GM23338 (cell line): Measurements from ENCODE around the gene CARD6. TPM values are rescaled to one million over a fixed set of nuclear protein-coding genes. Genes with fewer than 3 reads are reported as not detected.
A peak's percentile ranks its signal among the peaks of the same experiment; 100 is the strongest.

Experiments
- ATAC-seq: fragments of 200-7000 bp; cut with Tn5 transposase; 3 replicates; pipeline ENCODE4 v1.9.1; 2020
- DNase-seq: peaks from one replicate; pipeline ENCODE4 v3.0.0-alpha.2; 2015; ENCODE audit warnings: low spot score
- H2AFZ ChIP-seq: fragments of 200-600 bp; sonication (generic); 2 replicates; pipeline ENCODE4 v1.8.0; 2016; ENCODE audit warnings: antibody characterized with exemption, mild to moderate bottlenecking, moderate library complexity
- H3F3A ChIP-seq: fragments of 200-600 bp; sonication (generic); replicated peaks from 2 replicates; pipeline ENCODE4 v1.8.0; 2017; ENCODE audit warnings: antibody characterized with exemption, mixed run types, low read depth
- H3K27ac ChIP-seq: fragments of 200-600 bp; sonication (generic); 2 replicates; pipeline ENCODE4 v1.6.1; 2016; ENCODE audit warnings: low read depth
- H3K27me3 ChIP-seq: fragments of 200-600 bp; sonication (generic); 2 replicates; pipeline ENCODE4 v1.8.0; 2016; ENCODE audit warnings: mild to moderate bottlenecking, mixed run types, moderate library complexity; ENCODE audit not compliant: insufficient read depth
- H3K36me3 ChIP-seq: fragments of 200-600 bp; sonication (generic); 2 replicates; pipeline ENCODE4 v1.8.0; 2016; ENCODE audit warnings: mild to moderate bottlenecking; ENCODE audit not compliant: insufficient read depth
- H3K4me1 ChIP-seq: fragments of 200-600 bp; sonication (generic); 2 replicates; pipeline ENCODE4 v1.8.0; 2016; ENCODE audit warnings: mild to moderate bottlenecking, moderate library complexity; ENCODE audit not compliant: insufficient read depth
- H3K4me2 ChIP-seq: fragments of 200-600 bp; sonication (generic); 2 replicates; pipeline ENCODE4 v1.7.1; 2017; ENCODE audit warnings: mixed run types
- H3K4me3 ChIP-seq: fragments of 200-600 bp; sonication (generic); 2 replicates; pipeline ENCODE4 v1.6.1; 2016; ENCODE audit warnings: mixed run types
- H3K79me2 ChIP-seq: fragments of 200-600 bp; sonication (generic); replicated peaks from 2 replicates; pipeline ENCODE4 v1.8.0; 2017; ENCODE audit warnings: mild to moderate bottlenecking; ENCODE audit not compliant: insufficient read depth
- H3K9me2 ChIP-seq: fragments of 200-600 bp; sonication (generic); 2 replicates; pipeline ENCODE4 v1.8.0; 2017; ENCODE audit not compliant: insufficient read depth
- H4K20me1 ChIP-seq: fragments of 200-600 bp; sonication (generic); replicated peaks from 2 replicates; pipeline ENCODE4 v1.8.0; 2017; ENCODE audit warnings: mild to moderate bottlenecking; ENCODE audit not compliant: insufficient read depth
- H3K27ac Mint-ChIP-seq: 2 replicates; pipeline ENCODE4 v1.8.0; 2020; ENCODE audit warnings: inconsistent platforms, mild to moderate bottlenecking, moderate library complexity, mixed read lengths
- H3K27me3 Mint-ChIP-seq: 3 replicates; pipeline ENCODE4 v1.8.0; 2022; ENCODE audit warnings: low read depth, mild to moderate bottlenecking, moderate library complexity, mixed read lengths, inconsistent platforms; ENCODE audit not compliant: insufficient read depth, poor library complexity
- H3K36me3 Mint-ChIP-seq: 3 replicates; pipeline ENCODE4 v1.8.0; 2021; ENCODE audit warnings: low read depth, mild to moderate bottlenecking, inconsistent platforms, moderate library complexity, mixed read lengths
- H3K4me1 Mint-ChIP-seq: 3 replicates; pipeline ENCODE4 v1.8.0; 2020; ENCODE audit warnings: mild to moderate bottlenecking, inconsistent platforms, mixed read lengths
- H3K4me3 Mint-ChIP-seq: 3 replicates; pipeline ENCODE4 v1.8.0; 2021; ENCODE audit warnings: moderate library complexity, mild to moderate bottlenecking, inconsistent platforms, mixed read lengths
- H3K9me3 Mint-ChIP-seq: 3 replicates; pipeline ENCODE4 v1.8.0; 2020; ENCODE audit warnings: moderate library complexity, mild to moderate bottlenecking, inconsistent platforms, mixed read lengths
- CREB1 ChIP-seq: fragments of 250-450 bp; sonication (Bioruptor Pico); IDR thresholded peaks from 2 replicates; pipeline ENCODE4 v1.5.0; 2020; ENCODE audit warnings: low read depth, mild to moderate bottlenecking, moderate library complexity
- EZH2 ChIP-seq: fragments of 200-600 bp; sonication (generic); IDR thresholded peaks from one replicate; pipeline ENCODE4 v1.8.0; 2017; ENCODE audit warnings: antibody characterized with exemption, mild to moderate bottlenecking, low read depth; ENCODE audit not compliant: unreplicated experiment
- EZH2phosphoT487 ChIP-seq: fragments of 200-600 bp; sonication (generic); IDR thresholded peaks from one replicate; pipeline ENCODE4 v1.8.1; 2018; ENCODE audit warnings: antibody characterized with exemption; ENCODE audit not compliant: unreplicated experiment
- JUNB ChIP-seq: IDR thresholded peaks from one replicate; pipeline ENCODE4 v1.6.1; 2016; ENCODE audit warnings: antibody characterized with exemption; ENCODE audit not compliant: unreplicated experiment
- NANOG ChIP-seq: IDR thresholded peaks from 2 replicates; pipeline ENCODE4 v1.6.1; 2016; ENCODE audit warnings: antibody characterized with exemption, borderline replicate concordance
- POLR2AphosphoS5 ChIP-seq: IDR thresholded peaks from 2 replicates; pipeline ENCODE4 v1.6.1; 2016; ENCODE audit warnings: antibody characterized with exemption, low read depth
- STAT1 ChIP-seq: IDR thresholded peaks from one replicate; pipeline ENCODE4 v1.6.1; 2016; ENCODE audit warnings: antibody characterized with exemption; ENCODE audit not compliant: unreplicated experiment
- ZNF114 ChIP-seq: fragments of 250-450 bp; sonication (Bioruptor Pico); IDR thresholded peaks from 2 replicates; pipeline ENCODE4 v1.5.0; 2020; ENCODE audit warnings: mild to moderate bottlenecking, moderate library complexity
- ZNF331 ChIP-seq: fragments of 250-450 bp; sonication (Bioruptor Pico); IDR thresholded peaks from 2 replicates; pipeline ENCODE4 v1.5.0; 2020; ENCODE audit warnings: low read depth, mild to moderate bottlenecking, moderate library complexity
- polyA plus RNA-seq: library from polyadenylated mRNA; unstranded; fragments of >200 nt; fragmentation: Nextera tagmentation; extraction: Ambion mirVana; gene quantifications from 2 replicates; pipeline ENCODE4 v1.2.1, GENCODE V29; 2016
- total RNA-seq: library from RNA; depleted of rRNA; stranded (reverse); fragments of >200 nt; shearing (Covaris generic); gene quantifications from 2 replicates; pipeline ENCODE4 v1.2.3, GENCODE V29; 2014
- TF ChIP-seq, protein P1 (sequence below), 2 experiments: fragments of 200-600 bp in 1 of 2; sonication (generic) in 1 of 2; conservative IDR thresholded peaks; 2 replicates each; pipeline versions ENCODE4 v1.5.1 to v1.6.1; 2016 to 2017; ENCODE audit warnings: antibody characterized with exemption in 2 of 2, low read depth in 2 of 2, mild to moderate bottlenecking in 2 of 2, moderate library complexity in 1 of 2
- TF ChIP-seq, protein P2 (sequence below): IDR thresholded peaks from 2 replicates; pipeline ENCODE4 v1.6.1; 2016; ENCODE audit warnings: antibody characterized with exemption
- TF ChIP-seq, protein P3 (sequence below): fragments of 250-450 bp; sonication (Bioruptor Pico); IDR thresholded peaks from 2 replicates; pipeline ENCODE4 v1.5.0; 2020; ENCODE audit warnings: mild to moderate bottlenecking, moderate library complexity
- TF ChIP-seq, protein P4 (sequence below): IDR thresholded peaks from one replicate; pipeline ENCODE4 v1.6.1; 2018; ENCODE audit warnings: antibody characterized with exemption; ENCODE audit not compliant: unreplicated experiment

The CARD6 gene
- total and polyA plus RNA-seq, 2 experiments from 2014 or later: 0.32 to 0.45 TPM

DNA sequence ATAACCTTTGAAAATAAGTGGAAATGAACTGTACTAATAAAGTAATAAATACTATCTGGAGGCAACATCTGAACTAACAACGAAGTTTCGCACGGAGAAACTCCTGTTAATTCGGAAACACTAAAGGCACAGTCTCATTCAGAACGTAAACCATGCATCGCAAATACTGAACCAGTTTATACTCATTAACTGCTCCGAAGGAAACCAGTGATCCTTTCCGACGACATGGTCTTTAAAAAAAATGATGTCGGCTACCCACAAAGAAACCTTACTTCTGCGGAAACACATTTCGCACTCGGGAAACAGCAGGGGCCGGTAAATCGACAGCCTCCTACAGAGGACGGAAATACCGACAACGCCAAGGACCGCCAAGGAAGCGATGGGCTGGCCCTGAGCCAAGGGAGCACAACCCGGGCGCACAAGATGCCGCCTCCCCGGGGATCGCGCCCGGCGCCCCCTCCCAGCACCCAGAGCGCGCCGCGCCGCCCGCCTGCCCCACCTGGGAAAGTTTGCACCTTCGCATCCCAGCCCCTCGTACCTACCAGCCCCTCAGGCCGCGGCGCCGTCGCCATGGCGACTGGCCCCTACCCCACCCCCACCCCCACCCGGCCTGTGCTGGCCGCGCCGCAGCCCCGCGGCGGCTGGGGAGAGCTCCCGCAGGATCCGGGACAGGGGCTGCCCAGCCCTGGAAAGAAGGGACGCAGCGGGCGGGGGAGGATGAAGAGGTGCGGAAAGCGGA lies 43.7 kb upstream of the CARD6 start:
- peak overlapping the region; percentile 87 for H3K4me3 Mint-ChIP-seq
- 0 out of 2 replicates have a peak, but pooled peaks cover 5% of the 10 kb centered on the region for H3F3A ChIP-seq
- peaks cover 3% of the 10 kb centered on the region; the same call in 1 of the 2 replicates for H3K36me3 ChIP-seq
- H2AFZ ChIP-seq: no peak overlapping the region
- ATAC-seq (peak; percentile 80), DNase-seq (peak; percentile 80)
- H4K20me1 ChIP-seq: peaks cover 25% of the 10 kb centered on the region
- TF ChIP-seq, protein P1, sequence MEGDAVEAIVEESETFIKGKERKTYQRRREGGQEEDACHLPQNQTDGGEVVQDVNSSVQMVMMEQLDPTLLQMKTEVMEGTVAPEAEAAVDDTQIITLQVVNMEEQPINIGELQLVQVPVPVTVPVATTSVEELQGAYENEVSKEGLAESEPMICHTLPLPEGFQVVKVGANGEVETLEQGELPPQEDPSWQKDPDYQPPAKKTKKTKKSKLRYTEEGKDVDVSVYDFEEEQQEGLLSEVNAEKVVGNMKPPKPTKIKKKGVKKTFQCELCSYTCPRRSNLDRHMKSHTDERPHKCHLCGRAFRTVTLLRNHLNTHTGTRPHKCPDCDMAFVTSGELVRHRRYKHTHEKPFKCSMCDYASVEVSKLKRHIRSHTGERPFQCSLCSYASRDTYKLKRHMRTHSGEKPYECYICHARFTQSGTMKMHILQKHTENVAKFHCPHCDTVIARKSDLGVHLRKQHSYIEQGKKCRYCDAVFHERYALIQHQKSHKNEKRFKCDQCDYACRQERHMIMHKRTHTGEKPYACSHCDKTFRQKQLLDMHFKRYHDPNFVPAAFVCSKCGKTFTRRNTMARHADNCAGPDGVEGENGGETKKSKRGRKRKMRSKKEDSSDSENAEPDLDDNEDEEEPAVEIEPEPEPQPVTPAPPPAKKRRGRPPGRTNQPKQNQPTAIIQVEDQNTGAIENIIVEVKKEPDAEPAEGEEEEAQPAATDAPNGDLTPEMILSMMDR (conservative IDR thresholded peaks at IDR 0.05; ENCODE audit: low read depth in 2 of 2): no peak
- TF ChIP-seq STAT1 (no peak), EZH2 (no peak), POLR2AphosphoS5 (no peak), EZH2phosphoT487 (no peak), NANOG (no peak), ZNF114 (CRISPR knock-in tag) (no peak), CREB1 (CRISPR knock-in tag) (no peak), JUNB (no peak), ZNF331 (CRISPR knock-in tag) (no peak)
- TF ChIP-seq, protein P2, sequence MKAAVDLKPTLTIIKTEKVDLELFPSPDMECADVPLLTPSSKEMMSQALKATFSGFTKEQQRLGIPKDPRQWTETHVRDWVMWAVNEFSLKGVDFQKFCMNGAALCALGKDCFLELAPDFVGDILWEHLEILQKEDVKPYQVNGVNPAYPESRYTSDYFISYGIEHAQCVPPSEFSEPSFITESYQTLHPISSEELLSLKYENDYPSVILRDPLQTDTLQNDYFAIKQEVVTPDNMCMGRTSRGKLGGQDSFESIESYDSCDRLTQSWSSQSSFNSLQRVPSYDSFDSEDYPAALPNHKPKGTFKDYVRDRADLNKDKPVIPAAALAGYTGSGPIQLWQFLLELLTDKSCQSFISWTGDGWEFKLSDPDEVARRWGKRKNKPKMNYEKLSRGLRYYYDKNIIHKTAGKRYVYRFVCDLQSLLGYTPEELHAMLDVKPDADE: no peak
- TF ChIP-seq, protein P3, sequence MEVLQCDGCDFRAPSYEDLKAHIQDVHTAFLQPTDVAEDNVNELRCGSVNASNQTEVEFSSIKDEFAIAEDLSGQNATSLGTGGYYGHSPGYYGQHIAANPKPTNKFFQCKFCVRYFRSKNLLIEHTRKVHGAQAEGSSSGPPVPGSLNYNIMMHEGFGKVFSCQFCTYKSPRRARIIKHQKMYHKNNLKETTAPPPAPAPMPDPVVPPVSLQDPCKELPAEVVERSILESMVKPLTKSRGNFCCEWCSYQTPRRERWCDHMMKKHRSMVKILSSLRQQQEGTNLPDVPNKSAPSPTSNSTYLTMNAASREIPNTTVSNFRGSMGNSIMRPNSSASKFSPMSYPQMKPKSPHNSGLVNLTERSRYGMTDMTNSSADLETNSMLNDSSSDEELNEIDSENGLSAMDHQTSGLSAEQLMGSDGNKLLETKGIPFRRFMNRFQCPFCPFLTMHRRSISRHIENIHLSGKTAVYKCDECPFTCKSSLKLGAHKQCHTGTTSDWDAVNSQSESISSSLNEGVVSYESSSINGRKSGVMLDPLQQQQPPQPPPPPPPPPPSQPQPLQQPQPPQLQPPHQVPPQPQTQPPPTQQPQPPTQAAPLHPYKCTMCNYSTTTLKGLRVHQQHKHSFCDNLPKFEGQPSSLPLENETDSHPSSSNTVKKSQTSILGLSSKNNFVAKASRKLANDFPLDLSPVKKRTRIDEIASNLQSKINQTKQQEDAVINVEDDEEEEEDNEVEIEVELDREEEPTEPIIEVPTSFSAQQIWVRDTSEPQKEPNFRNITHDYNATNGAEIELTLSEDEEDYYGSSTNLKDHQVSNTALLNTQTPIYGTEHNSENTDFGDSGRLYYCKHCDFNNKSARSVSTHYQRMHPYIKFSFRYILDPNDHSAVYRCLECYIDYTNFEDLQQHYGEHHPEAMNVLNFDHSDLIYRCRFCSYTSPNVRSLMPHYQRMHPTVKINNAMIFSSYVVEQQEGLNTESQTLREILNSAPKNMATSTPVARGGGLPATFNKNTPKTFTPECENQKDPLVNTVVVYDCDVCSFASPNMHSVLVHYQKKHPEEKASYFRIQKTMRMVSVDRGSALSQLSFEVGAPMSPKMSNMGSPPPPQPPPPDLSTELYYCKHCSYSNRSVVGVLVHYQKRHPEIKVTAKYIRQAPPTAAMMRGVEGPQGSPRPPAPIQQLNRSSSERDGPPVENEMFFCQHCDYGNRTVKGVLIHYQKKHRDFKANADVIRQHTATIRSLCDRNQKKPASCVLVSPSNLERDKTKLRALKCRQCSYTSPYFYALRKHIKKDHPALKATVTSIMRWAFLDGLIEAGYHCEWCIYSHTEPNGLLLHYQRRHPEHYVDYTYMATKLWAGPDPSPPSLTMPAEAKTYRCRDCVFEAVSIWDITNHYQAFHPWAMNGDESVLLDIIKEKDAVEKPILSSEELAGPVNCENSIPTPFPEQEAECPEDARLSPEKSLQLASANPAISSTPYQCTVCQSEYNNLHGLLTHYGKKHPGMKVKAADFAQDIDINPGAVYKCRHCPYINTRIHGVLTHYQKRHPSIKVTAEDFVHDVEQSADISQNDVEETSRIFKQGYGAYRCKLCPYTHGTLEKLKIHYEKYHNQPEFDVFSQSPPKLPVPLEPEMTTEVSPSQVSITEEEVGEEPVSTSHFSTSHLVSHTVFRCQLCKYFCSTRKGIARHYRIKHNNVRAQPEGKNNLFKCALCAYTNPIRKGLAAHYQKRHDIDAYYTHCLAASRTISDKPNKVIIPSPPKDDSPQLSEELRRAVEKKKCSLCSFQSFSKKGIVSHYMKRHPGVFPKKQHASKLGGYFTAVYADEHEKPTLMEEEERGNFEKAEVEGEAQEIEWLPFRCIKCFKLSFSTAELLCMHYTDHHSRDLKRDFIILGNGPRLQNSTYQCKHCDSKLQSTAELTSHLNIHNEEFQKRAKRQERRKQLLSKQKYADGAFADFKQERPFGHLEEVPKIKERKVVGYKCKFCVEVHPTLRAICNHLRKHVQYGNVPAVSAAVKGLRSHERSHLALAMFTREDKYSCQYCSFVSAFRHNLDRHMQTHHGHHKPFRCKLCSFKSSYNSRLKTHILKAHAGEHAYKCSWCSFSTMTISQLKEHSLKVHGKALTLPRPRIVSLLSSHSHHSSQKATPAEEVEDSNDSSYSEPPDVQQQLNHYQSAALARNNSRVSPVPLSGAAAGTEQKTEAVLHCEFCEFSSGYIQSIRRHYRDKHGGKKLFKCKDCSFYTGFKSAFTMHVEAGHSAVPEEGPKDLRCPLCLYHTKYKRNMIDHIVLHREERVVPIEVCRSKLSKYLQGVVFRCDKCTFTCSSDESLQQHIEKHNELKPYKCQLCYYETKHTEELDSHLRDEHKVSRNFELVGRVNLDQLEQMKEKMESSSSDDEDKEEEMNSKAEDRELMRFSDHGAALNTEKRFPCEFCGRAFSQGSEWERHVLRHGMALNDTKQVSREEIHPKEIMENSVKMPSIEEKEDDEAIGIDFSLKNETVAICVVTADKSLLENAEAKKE: no peak
- TF ChIP-seq, protein P4, sequence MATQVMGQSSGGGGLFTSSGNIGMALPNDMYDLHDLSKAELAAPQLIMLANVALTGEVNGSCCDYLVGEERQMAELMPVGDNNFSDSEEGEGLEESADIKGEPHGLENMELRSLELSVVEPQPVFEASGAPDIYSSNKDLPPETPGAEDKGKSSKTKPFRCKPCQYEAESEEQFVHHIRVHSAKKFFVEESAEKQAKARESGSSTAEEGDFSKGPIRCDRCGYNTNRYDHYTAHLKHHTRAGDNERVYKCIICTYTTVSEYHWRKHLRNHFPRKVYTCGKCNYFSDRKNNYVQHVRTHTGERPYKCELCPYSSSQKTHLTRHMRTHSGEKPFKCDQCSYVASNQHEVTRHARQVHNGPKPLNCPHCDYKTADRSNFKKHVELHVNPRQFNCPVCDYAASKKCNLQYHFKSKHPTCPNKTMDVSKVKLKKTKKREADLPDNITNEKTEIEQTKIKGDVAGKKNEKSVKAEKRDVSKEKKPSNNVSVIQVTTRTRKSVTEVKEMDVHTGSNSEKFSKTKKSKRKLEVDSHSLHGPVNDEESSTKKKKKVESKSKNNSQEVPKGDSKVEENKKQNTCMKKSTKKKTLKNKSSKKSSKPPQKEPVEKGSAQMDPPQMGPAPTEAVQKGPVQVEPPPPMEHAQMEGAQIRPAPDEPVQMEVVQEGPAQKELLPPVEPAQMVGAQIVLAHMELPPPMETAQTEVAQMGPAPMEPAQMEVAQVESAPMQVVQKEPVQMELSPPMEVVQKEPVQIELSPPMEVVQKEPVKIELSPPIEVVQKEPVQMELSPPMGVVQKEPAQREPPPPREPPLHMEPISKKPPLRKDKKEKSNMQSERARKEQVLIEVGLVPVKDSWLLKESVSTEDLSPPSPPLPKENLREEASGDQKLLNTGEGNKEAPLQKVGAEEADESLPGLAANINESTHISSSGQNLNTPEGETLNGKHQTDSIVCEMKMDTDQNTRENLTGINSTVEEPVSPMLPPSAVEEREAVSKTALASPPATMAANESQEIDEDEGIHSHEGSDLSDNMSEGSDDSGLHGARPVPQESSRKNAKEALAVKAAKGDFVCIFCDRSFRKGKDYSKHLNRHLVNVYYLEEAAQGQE: no peak
- H3K9me3 Mint-ChIP-seq: peaks cover 3% of the 10 kb centered on the region; the same call in 1 of the 3 replicates
- H3K27me3 ChIP-seq: no peaks in the 10 kb centered on the region
- peaks cover 19% of the 10 kb centered on the region for H3K36me3 Mint-ChIP-seq
- H3K4me2 ChIP-seq: peak overlapping the region; percentile 78
- peaks cover 9% of the 10 kb centered on the region for H3K27me3 Mint-ChIP-seq
- peak overlapping the region; percentile 96 for H3K27ac ChIP-seq
- H3K4me1 Mint-ChIP-seq: peaks cover 28% of the 10 kb centered on the region
- no peaks in the 10 kb centered on the region for H3K9me2 ChIP-seq
- peaks cover 48% of the 10 kb centered on the region for H3K79me2 ChIP-seq
- peaks cover 25% of the 10 kb centered on the region for H3K4me1 ChIP-seq
- peak overlapping the region; percentile 95 for H3K27ac Mint-ChIP-seq
- H3K4me3 ChIP-seq: peak overlapping the region; percentile 68
